GOT3 (cell line): ENCODE results near the gene IL4R.
"Not testable (repeated sequence)": the region's sequence is repeated elsewhere in the genome, so short reads cannot be mapped to it uniquely, and the experiment has no call there.

Experiments
- DNase-seq: peaks from one replicate; lab custom pipeline; 2025; ENCODE audit warnings: mixed read lengths; lab: John Stamatoyannopoulos, UW

The IL4R gene

GRCh38 chr16:27329376-27330079 lies 15.8 kb downstream of the IL4R start:
- not testable (repeated sequence) for DNase-seq

DNA sequence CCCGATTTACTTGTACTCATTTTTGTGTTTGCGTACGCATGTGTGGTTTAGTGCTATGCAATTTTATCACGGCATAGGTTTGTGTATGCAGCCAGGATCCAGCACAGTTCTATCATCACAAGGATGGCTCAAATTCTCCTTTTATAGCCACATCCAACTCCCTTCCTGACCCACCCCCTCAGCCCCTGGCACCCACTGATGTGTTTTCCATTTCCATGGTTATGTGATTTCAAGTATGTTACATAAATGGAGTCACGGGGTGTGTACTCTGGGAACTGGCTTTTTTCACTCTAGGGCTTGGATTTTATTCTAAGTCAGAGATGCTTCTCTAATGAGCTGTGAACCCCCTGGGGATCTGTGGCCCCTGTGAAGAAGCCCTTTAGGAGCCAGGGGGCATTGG lies 16.8 kb downstream of the IL4R start:
- peak; percentile 50 for DNase-seq

GRCh38 chr16:27332105-27332504 lies 18.3 kb downstream of the IL4R start:
- no peak for DNase-seq

GRCh38 chr16:27333104-27333503 lies 19.3 kb downstream of the IL4R start:
- no peak for DNase-seq

- no peak for DNase-seq
Measured at GRCh38 chr16:27333549-27333948, 19.8 kb downstream of the IL4R start.

DNA sequence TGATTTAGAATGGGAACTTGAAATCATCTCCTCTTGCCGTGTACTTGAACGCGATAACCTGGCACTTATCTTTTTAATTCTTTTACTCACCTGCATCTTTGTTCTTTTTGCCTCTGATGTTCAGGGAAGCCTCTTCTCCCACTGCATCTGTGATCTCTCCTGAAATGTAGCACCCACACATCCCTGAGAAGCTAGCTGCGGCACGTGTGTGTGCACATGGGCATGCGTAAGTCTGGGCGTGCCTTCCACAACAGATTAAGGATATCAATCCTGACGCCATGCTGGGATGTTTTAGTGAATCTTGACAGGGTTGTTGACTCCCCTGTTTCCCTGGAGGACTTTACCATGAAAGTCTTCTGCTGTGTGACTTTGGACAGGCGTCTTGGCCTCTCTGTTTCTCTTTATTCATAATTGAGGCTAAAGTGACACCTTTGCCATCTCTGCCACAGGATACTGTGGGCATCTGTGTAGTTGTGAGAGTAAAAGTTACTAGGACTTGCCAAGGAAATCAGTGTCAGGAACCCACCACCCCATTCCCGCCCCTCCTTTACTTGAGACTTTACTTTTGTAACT lies 20.5 kb downstream of the IL4R start:
- no peak for DNase-seq

DNA sequence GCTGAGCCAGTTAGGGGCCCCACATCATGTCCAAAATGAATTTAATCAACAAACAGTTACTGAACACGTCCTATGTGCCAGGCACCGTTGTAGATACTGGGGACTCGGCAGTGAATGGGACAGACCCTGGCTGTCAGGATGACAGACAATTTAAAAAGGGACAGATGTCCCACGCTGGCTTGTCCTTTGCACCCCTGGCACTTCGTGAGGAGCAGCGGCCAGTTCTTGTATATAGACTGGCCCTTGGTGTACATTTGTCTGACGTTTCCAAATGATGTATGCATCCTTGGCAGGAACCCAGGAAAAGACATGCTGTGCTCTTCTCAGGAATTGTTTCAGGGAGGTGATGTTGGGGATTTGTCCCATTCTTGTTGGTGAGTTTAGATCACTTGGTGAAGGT lies 21.1 kb downstream of the IL4R start:
- DNase-seq, result no peak

GRCh38 chr16:27335349-27336053 lies 21.7 kb downstream of the IL4R start:
- no peak for DNase-seq

- DNase-seq, result no peak
Measured at GRCh38 chr16:27337024-27337423, 23.2 kb downstream of the IL4R start.

- DNase-seq, result no peak
Measured at GRCh38 chr16:27339180-27339579, 25.4 kb downstream of the IL4R start.

GRCh38 chr16:27340654-27341053 lies 26.9 kb downstream of the IL4R start:
- no peak for DNase-seq

DNA sequence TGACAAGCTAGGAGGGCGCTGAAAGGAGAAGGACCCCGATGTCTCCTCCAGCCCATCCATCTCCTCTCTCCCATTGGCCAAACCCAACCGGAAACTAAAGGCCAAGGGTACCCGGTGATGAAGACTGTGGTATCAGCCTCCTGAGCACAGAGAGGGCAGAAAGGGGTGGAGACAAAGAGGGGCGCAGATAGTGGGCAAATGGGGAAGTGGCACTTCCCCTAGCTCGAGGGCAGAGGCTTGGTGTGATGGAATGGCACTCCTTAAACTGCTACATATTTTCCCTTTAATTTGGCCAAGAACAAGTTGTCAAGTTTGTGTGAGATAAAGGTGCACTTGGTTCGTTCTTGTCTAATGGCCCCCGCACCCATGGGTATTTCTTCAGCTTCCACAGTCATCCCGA lies 27.8 kb downstream of the IL4R start:
- no peak for DNase-seq

GRCh38 chr16:27341971-27342370 lies 28.2 kb downstream of the IL4R start:
- DNase-seq, result no peak

DNA sequence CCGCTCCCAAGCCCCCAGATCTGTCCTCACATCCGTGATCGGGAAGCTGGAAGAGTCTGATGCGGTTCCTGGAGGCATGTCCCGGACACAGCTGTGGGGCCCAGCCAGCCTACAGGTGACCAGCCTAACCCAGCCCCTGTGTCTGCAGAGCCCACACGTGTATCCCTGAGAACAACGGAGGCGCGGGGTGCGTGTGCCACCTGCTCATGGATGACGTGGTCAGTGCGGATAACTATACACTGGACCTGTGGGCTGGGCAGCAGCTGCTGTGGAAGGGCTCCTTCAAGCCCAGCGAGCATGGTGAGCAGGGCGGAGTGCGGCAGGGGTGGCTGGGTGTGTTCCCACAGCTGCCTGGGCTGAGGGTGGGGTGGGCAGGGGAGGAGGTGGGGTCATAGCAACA lies 30.9 kb downstream of the IL4R start:
- no peak for DNase-seq

DNA sequence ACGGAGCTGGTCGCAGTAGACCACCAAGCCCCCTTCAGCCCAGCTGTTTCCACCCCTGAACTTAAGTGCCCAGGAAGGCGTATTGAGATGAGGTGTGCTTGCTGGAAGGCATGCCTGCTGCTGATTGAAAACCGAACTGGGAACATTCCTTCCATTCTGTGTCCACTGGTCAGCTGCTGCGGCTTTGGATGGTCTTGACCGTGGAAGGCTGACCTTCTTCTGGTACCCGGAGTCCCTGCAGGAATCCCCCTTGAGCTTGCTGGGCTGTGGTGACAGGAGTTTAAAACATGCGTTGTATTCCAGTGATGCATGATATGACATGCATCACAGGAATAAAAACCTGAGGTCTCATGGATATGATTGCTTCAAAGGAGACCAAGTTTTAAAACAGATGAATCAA lies 31.4 kb downstream of the IL4R start:
- no peak for DNase-seq

- no peak for DNase-seq
Measured at GRCh38 chr16:27346819-27347218, 33.0 kb downstream of the IL4R start.

DNA sequence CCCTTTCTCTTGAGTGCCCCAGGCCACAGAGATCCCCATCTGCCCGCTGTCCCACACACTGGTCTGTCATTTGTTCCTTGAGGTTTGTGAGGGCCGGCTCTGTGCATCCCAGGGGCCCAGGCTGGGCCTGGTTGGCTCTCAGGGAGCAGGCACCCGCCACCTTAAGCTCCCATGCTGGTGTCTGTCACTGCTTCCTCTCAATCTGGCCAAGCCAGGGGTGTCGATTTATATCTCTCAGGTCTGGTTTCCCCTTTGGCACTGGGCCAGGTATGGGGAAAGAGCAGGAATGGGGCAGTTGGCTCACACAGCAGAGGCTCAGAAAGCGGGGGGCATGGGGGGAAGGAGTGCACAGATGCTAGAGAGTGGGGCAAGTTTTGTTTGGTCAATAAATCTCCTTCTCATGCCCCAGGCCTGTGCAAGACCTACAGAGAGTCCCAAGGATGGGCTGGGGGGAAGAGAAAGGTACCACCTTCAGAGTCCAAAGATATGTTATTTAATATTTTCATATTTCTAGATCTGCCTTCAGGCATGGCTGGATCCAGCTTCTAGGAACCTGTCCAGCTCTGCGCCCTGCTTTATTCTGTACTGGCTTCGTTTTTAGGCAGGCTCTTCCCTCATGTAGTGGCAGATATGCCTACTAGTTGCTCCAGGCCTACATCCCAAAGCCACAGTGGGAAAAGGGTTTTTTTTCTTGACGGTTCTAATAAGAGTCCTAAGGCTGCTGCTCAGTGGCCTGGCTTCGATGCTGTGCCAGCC lies 34.3 kb downstream of the IL4R start:
- DNase-seq, result no peak

DNA sequence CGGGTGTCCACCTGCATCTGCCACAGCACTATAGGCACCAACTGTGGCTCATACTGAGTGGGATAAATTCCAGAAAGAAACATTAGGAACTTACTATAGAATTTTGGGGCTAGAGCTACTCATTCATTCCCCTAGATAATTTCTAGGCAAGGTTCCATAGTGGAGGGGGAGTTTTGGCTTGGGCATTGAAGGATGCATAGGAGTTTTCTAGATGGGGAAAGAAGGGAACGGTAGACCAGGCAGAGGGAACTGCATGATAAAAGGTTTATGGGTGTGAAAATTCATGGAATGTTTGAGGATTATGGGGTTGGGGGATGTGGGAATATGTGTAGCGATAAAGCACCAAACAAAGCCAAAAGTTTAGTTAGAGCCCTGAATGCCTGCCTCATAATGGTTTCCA lies 35.5 kb downstream of the IL4R start:
- DNase-seq, result no peak

- DNase-seq, result no peak
Measured at GRCh38 chr16:27350006-27350405, 36.2 kb downstream of the IL4R start.

- DNase-seq, result no peak
Measured at GRCh38 chr16:27351989-27352388, 38.2 kb downstream of the IL4R start.

DNA sequence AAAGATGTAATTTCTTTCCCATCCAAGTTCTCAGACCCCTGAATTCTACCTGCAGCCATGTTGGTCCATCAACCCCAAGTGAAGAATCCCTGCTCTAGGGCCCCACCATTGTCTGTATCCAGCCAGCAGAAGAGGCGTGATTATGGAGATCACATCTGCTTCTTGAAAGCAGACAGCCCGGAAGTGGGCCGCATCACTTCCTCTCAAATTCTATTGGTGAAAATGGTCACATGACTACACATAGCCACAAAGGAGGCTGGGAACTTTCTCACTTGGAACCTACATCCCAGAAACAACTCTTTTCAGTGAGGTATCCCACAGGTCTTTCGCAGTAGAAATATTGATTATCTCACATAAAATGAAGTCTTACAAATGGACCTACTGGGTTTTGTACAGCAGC lies 40.1 kb downstream of the IL4R start:
- DNase-seq, result no peak

DNA sequence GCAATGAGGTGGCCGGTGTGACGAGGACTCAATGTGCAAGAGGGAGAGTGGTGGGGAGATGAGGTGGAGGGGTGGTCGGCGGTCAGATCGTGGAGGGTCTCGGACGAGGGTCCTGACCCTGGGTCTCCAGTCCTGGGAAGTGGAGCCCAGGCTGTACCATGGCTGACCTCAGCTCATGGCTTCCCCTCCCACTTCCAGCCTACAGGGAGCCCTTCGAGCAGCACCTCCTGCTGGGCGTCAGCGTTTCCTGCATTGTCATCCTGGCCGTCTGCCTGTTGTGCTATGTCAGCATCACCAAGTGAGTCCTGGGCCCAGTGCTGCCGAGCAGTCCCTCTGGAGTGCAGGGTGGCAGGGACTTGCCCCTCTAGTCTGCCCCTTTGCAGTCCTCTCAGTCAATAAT lies 41.8 kb downstream of the IL4R start:
- no peak for DNase-seq

DNA sequence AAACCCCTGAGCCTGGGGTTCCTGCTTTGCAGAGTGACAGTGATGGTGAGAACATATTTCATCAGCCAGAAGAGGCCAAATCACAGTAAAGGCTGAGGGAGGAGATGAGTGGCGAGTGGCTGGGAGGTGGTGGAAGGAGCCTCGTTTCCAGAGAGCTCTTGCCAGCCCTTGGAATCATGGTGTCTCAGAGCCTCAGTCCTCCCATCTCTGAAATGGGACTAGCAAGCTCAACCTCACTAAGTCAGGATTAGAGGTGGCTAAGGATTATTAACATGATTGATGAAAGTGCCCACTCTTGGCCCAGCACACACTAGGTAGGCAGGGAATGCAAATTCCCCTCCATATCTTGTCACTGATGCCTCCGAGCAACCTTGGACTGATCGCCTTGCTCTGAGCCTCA lies 43.0 kb downstream of the IL4R start:
- no peak for DNase-seq
